ENCODE measurements around the gene APOA4.

Gene APOA4

GRCh38 chr11:116786326-116786725 is 36.8 kb downstream of the APOA4 start:
- H3K4me3 ChIP-seq (ENCODE audit: low read length): no peak overlapping the region
- TF ChIP-seq CTCF (IDR thresholded peaks at IDR 0.05; ENCODE audit: insufficient read depth, low read depth, low read length, missing control alignments): no peak
- DNase-seq (ENCODE audit: low read depth): no peak

GRCh38 chr11:116782728-116783127 is 40.4 kb downstream of the APOA4 start:
- peak; percentile 67 for DNase-seq (ENCODE audit: low read depth)
- H3K4me3 ChIP-seq (ENCODE audit: low read length): no peak overlapping the region
- TF ChIP-seq CTCF (IDR thresholded peaks at IDR 0.05; ENCODE audit: insufficient read depth, low read depth, low read length, missing control alignments): no peak

GRCh38 chr11:116778556-116778955 is 44.5 kb downstream of the APOA4 start:
- DNase-seq (ENCODE audit: low read depth): no peak
- H3K4me3 ChIP-seq (ENCODE audit: low read length): no peak overlapping the region
- no peak for TF ChIP-seq CTCF (IDR thresholded peaks at IDR 0.05; ENCODE audit: insufficient read depth, low read depth, low read length, missing control alignments)

- DNase-seq (ENCODE audit: low read depth): no peak
- no peak for TF ChIP-seq CTCF (IDR thresholded peaks at IDR 0.05; ENCODE audit: insufficient read depth, low read depth, low read length, missing control alignments)
- H3K4me3 ChIP-seq (ENCODE audit: low read length): no peak overlapping the region
Measured at GRCh38 chr11:116777056-116777455, 46.0 kb downstream of the APOA4 start.

GRCh38 chr11:116776522-116776984 is 46.6 kb downstream of the APOA4 start:
- no peak for TF ChIP-seq CTCF (IDR thresholded peaks at IDR 0.05; ENCODE audit: insufficient read depth, low read depth, low read length, missing control alignments)

GRCh38 chr11:116775975-116776374 is 47.1 kb downstream of the APOA4 start:
- no peak overlapping the region for H3K4me3 ChIP-seq (ENCODE audit: low read length)
- no peak for TF ChIP-seq CTCF (IDR thresholded peaks at IDR 0.05; ENCODE audit: insufficient read depth, low read depth, low read length, missing control alignments)
- DNase-seq (ENCODE audit: low read depth): no peak

More at GRCh38 chr11:116776522-116776984, 46.6 kb downstream of the APOA4 start:
- no peak overlapping the region for H3K4me3 ChIP-seq (ENCODE audit: low read length)
- DNase-seq (ENCODE audit: low read depth): no peak

GRCh38 chr11:116774661-116775060 is 48.4 kb downstream of the APOA4 start:
- no peak for TF ChIP-seq CTCF (IDR thresholded peaks at IDR 0.05; ENCODE audit: insufficient read depth, low read depth, low read length, missing control alignments)
- DNase-seq (ENCODE audit: low read depth): no peak
- no peak overlapping the region for H3K4me3 ChIP-seq (ENCODE audit: low read length)

All from epithelial cell of esophagus (primary cell).